ENCODE data around the gene M6PR. TPM values are rescaled to one million over a fixed set of nuclear protein-coding genes. Genes with fewer than 3 reads are reported as not detected.
A peak's percentile ranks its signal among the peaks of the same experiment; 100 is the strongest.

The M6PR gene
- total RNA-seq, result 100 to 1,000 TPM; 210 to 211 TPM

DNA sequence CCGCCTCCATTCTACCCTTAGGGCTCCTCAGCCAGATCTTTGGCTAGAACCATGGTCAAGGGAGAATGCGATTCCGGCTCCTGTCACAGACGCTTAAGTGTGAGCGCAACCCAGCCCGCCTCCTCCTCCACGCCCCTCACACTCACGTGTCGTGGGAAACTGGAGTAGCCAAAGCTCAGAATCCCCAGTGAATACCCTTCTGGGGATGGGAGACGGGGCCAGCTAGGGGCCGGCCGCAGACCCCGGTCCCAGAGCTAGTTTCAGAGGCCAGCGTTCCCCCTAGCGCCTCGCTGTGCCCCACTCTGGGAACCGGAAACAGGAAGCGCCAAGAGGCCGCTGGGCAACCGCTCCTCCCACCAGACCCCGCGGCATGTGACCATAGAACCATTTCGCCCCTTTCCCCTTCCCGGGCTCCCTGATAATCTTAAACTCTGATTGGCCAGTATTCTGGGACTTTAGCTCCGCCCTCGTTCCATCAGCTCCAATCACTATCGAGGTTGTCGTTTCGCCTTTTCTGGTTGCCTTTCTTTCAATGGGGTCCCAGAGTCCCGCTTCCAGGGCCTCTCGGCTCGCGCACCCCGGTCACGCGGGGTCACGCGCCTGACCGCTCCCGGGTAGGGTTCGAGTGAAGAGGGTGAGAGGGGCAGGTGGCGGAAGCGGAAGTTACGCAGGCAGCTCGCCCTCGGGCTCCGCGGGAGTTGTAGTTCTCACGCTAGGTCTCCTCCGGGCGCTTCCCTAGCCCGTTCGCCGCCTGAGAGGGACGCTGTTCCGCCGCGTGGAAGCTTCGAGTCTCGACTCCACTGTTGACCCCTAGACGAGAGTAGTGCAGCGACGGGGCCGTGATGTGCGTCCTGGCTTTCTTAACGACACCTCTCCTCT, at the start of gene M6PR:
Gene M6PR, minus strand, starts transcription at position 304 of the 879 bp plus-strand sequence. CDS start 3,241 bp downstream, outside the sequence.
- POLR2A ChIA-PET, result interaction anchor here (0.7 to 4.7 kb wide), 18 partner anchors 11 to 305 kb away, joined by 3 to 70 read pairs (median 8); partner anchors contain the start of genes KLRG1 and PHC1
- Mint-ChIP-seq H3K9me3 (peaks cover 11% of the 10 kb centered on the region), H3K27ac (peak within 1 kb of the TSS; percentile 87), H3K27me3 (no peaks in the 10 kb centered on the region), H3K4me1 (peaks cover 65% of the 10 kb centered on the region), H3K4me3 (peak within 1 kb of the TSS; percentile 99), H3K36me3 (ENCODE audit: low read depth) (peaks cover 57% of the 10 kb centered on the region)
- peak; percentile 94 for DNase-seq
- CTCF ChIA-PET, result interaction anchor here (0.5 to 8.1 kb wide), 28 partner anchors 13 to 415 kb away, joined by 3 to 162 read pairs (median 4); partner anchors contain the start of gene PHC1

DNA sequence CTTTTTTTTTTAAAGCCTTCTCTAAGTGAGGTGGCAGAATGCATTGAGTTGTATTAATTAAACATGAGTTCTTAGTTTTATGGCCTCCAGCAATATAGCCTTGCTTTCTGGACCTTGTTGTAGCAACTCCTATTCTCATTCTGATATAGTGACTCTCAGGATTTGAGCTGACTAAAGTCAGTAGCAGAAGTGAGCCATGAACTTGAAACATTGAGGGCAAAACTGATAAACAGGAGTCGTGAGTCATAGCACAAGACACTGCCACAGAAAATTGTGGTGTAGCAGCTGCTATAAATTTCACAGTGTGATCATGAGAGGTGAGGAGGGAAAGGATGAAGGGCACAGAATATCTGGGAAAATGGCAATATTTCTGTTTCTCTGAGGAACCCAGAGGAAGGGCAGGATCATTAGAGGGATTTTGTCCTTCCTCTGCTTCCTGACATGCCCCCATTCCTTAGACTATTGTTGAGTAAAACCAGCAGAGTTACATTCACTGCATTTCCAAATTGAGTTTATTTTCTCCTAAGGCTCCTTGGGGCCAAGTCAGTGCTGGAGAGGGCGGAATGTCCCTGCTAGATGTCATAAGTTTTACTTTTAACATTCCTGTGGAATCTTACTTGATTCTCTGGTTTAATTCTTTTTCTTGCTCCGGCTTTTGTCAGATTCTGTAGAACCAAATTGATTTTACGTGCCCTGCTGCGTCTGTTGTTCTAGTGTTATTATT, 47.4 kb upstream of the M6PR start:
- Mint-ChIP-seq H3K4me3 (no peak overlapping the region), H3K9me3 (no peaks in the 10 kb centered on the region), H3K4me1 (peaks cover 51% of the 10 kb centered on the region), H3K27me3 (peaks cover 2% of the 10 kb centered on the region), H3K27ac (peak overlapping the region; percentile 4), H3K36me3 (ENCODE audit: low read depth) (peaks cover 15% of the 10 kb centered on the region)
- ChIA-PET POLR2A (interaction anchor here (1.1 to 3.9 kb wide), 4 partner anchors 9 to 46 kb away, joined by 5 to 14 read pairs (median 10); partner anchors contain the start of gene M6PR), CTCF (interaction anchor here (1.1 to 1.9 kb wide), 4 partner anchors 25 to 47 kb away, joined by 3 to 5 read pairs (median 4); partner anchors contain the start of gene M6PR)
- DNase-seq, result peak; percentile 36

DNA sequence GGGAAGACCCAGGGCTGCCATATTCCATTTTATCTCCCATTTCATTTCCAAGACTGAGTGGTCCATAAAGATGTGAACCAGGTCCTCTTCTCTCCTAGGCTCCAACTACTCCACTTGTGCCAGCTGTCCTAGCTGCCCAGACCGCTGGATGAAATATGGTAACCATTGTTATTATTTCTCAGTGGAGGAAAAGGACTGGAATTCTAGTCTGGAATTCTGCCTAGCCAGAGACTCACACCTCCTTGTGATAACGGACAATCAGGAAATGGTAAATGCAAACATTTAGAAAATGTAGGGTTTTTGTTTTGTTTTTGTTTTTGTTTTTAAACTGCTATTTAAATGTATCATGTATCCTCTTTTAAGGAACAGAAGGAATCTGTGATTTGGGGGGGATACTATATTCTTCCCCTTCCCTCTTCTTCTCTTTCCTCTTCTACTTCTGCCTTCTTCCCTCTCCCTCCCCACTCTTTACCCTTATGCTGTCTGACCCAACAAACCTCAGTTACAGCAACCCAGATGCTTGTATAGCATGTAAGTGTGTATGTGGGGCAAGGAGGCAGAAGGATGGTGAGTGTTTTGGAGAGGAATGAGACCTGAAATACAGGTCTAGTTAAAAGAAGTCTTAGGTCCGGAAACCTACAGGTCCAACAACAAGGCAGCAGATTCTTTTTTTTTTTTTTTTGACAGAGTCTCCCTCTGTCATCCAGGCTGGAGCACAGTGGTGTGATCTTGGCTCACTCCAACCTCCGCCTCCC, 45.8 kb upstream of the M6PR start:
- Mint-ChIP-seq H3K27me3 (peaks cover 2% of the 10 kb centered on the region), H3K9me3 (no peaks in the 10 kb centered on the region), H3K36me3 (ENCODE audit: low read depth) (peaks cover 12% of the 10 kb centered on the region), H3K27ac (no peak overlapping the region), H3K4me3 (no peak overlapping the region), H3K4me1 (peaks cover 49% of the 10 kb centered on the region)
- CTCF ChIA-PET, result interaction anchor here (1.1 to 1.9 kb wide), 2 partner anchors 44 to 46 kb away, joined by 4 to 5 read pairs; partner anchors contain the start of gene M6PR
- POLR2A ChIA-PET, result interaction anchor here (2.1 kb wide), 1 partner anchor 45 kb away, joined by 13 read pairs; the partner anchor contains the start of gene M6PR
- DNase-seq, result no peak

DNA sequence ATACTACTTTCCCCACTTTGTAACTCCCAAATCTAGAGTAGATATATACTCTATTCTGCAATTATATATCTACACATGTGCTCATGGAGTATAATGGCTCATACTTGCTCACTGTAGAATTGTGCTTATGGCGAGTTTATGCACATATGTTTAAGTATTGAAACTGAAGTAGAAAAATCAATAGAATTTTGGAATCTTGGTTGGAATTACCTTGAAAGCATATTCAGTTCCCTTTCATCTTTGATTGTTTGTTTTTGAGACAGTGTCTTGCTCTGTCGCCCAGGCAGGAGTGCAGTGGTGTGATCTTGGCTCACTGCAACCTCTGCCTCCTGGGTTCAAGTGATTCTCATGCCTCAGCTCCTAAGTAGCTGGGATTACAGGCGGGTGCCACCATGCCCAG, 44.4 kb upstream of the M6PR start:
- Mint-ChIP-seq H3K36me3 (ENCODE audit: low read depth) (peaks cover 4% of the 10 kb centered on the region), H3K27me3 (peaks cover 2% of the 10 kb centered on the region), H3K4me1 (peaks cover 53% of the 10 kb centered on the region), H3K9me3 (no peaks in the 10 kb centered on the region), H3K4me3 (peak overlapping the region; percentile 22), H3K27ac (no peak overlapping the region)
- ChIA-PET CTCF (interaction anchor here (1.2 kb wide), 1 partner anchor 42 kb away, joined by 6 read pairs; no protein-coding TSS in a partner anchor), POLR2A (interaction anchor here (0.9 to 1.9 kb wide), 2 partner anchors 16 to 31 kb away, joined by 4 read pairs; no protein-coding TSS in a partner anchor)
- DNase-seq, result no peak

DNA sequence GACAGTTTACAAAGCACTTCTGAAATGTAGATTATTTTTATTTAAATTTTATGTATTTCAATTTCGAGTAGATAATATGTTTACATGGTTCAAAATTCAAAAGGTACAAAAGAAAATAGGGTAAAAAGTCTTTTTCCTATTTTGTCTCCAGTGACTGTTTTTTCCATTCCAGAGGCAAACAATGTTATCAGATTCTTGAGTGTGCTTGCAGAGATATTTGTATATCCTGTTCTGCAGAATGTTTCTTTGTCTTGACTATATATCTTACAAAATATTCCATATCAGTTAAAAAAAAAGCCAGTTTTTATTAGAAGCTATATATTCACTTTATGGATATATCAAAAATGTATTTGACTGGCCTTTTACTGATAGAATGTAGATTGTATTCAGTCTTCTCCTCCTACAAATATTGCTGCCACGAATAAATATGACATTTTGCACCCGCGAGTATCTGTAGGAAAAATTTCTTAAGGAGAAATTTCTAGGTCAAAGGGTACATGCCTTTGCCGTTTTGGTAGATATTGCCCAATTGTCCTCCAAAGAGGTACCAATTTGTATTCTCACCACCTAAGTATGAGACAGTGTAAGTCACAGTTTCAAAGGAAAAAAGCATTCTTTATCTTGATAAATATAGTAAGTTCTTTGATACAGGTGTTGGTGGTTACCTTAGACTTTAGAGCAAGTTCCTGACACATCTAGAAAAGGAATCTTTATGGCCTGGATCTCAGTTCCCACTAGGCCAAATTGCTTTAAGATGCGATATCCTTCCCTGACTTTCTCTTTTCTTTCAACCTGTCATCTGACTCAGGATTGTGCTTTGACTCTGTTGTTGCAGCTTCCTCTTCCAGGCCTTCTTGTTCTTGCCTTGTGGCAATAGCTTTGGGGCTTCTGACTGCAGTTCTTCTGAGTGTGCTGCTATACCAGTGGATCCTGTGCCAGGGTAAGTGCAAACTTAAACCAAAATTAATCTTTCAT, 42.2 kb upstream of the M6PR start:
- no peak for DNase-seq
- H3K4me1 Mint-ChIP-seq, result peaks cover 65% of the 10 kb centered on the region
- H3K4me3 Mint-ChIP-seq, result peak overlapping the region; percentile 54
- no peaks in the 10 kb centered on the region for H3K9me3 Mint-ChIP-seq
- H3K27me3 Mint-ChIP-seq, result peaks cover 2% of the 10 kb centered on the region
- POLR2A ChIA-PET, result interaction anchor here (1.1 to 2.3 kb wide), 3 partner anchors 11 to 41 kb away, joined by 3 to 10 read pairs (median 7); partner anchors contain the start of gene M6PR
- CTCF ChIA-PET, result interaction anchor here (0.8 to 2.3 kb wide), 3 partner anchors 10 to 998 kb away, joined by 3 to 7 read pairs (median 3); no protein-coding TSS in a partner anchor
- H3K27ac Mint-ChIP-seq, result peak overlapping the region; percentile 61
- H3K36me3 Mint-ChIP-seq (ENCODE audit: low read depth), result peaks cover 6% of the 10 kb centered on the region

DNA sequence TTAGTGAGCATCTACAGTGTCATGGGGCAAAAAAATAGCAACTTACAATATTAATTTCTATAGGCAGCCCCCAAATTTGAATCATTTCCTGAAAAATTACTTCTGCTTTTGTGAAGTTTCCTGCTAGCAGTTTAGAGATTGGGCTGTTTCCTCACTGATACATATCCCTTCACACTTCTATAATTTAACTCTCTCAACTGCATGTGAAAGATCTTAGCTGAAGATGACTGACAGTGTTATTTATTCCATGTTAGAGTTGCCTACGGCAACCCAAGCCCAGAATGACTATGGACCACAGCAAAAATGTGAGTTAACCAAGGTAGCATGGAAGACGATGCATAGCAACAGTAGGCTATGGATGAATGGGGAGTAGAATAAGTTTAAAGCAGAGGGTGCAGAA, 40.0 kb upstream of the M6PR start, which contains the start of gene KLRG1:
Gene KLRG1, plus strand, starts transcription at position 134 of the 400 bp plus-strand sequence. Its CDS starts 90 bp downstream, at position 224.
- ChIA-PET CTCF (no interaction called here), POLR2A (interaction anchor here (1.3 kb wide), 1 partner anchor 39 kb away, joined by 3 read pairs; no protein-coding TSS in a partner anchor)
- Mint-ChIP-seq H3K27ac (peak within 1 kb of the TSS; percentile 70), H3K36me3 (ENCODE audit: low read depth) (peaks cover 6% of the 10 kb centered on the region), H3K9me3 (no peaks in the 10 kb centered on the region), H3K4me3 (peak within 1 kb of the TSS; percentile 61), H3K27me3 (no peaks in the 10 kb centered on the region), H3K4me1 (peaks cover 56% of the 10 kb centered on the region)
- DNase-seq, result no peak

DNA sequence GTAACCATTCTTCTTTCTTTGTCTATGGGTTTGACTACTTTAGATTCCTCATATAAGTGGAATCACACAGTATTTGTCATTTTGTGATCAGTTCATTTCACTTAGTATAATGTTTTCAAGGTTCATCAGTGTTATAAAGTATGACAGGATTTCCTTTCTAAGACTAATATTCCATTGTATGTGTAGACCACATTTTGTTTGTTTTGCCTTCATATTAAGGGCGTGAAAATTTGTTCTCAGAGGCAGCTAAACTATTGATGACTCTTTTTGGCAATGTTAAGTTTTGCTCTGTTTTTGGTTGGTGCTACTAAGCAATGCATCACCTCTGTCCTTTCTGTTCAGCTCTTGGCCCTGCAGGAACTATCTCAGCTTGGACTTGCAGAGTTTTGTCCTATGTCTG, 38.2 kb upstream of the M6PR start:
- H3K4me3 Mint-ChIP-seq, result no peak overlapping the region
- peak overlapping the region; percentile 70 for H3K27ac Mint-ChIP-seq
- POLR2A ChIA-PET, result interaction anchor here (0.9 to 1.4 kb wide), 4 partner anchors 9 to 37 kb away, joined by 3 to 6 read pairs (median 4); no protein-coding TSS in a partner anchor
- peaks cover 6% of the 10 kb centered on the region for H3K36me3 Mint-ChIP-seq (ENCODE audit: low read depth)
- H3K27me3 Mint-ChIP-seq, result no peaks in the 10 kb centered on the region
- DNase-seq, result no peak
- CTCF ChIA-PET, result interaction anchor here (0.9 to 1.4 kb wide), 2 partner anchors 38 kb away, joined by 3 read pairs; partner anchors contain the start of gene M6PR
- peaks cover 47% of the 10 kb centered on the region for H3K4me1 Mint-ChIP-seq
- no peaks in the 10 kb centered on the region for H3K9me3 Mint-ChIP-seq

DNA sequence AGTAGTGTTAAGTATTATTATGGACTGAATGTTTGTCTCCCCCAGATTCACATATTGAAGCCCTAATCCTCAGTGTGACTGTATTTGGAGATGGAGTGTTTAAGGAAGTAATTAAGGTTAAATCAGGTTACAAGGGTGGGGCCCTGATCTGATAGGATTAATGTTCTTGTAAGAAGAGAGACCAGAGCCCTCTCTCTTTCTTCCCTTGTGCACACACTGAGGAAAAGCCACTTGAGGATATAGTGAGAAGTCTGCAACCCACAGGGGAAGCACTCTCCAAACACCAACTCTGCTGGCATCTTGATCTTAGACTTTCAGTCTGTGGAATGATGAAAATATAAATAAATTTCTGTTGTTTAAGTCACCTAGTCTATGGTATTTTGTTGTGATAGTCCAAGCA, 37.7 kb upstream of the M6PR start:
- Mint-ChIP-seq H3K27ac (peak overlapping the region; percentile 70), H3K9me3 (no peaks in the 10 kb centered on the region), H3K36me3 (ENCODE audit: low read depth) (peaks cover 6% of the 10 kb centered on the region), H3K27me3 (no peaks in the 10 kb centered on the region), H3K4me1 (peaks cover 44% of the 10 kb centered on the region), H3K4me3 (no peak overlapping the region)
- DNase-seq, result no peak
- POLR2A ChIA-PET, result interaction anchor here (0.9 to 1.4 kb wide), 3 partner anchors 10 to 37 kb away, joined by 3 to 6 read pairs (median 5); no protein-coding TSS in a partner anchor
- CTCF ChIA-PET, result interaction anchor here (1.4 kb wide), 1 partner anchor 38 kb away, joined by 3 read pairs; no protein-coding TSS in a partner anchor

DNA sequence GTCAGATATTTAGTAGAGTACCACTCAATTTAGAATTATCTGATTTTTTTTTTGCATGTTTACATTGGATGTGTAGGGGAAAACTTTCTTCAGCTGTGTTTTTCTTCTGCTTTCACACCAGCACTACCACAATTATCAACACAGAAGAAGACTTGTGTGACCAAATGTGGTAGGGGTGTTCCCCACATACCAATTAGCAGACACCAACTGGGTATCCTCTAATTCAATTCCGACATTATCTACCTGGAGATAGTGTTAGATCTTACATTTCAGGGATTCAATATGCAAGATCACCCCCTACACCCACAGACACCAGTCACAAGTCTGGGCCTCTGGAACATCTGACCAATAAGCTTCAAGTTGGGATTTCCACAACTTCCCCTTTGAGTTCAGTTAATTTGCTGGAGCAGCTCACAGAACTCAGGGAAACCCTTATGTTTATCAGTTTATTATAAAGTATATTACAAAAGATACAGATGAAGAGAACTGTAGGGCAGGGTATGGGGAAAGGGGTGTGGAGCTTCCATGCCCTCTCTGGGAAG, 35.8 kb upstream of the M6PR start:
- no peaks in the 10 kb centered on the region for H3K27me3 Mint-ChIP-seq
- no peak for DNase-seq
- peaks cover 38% of the 10 kb centered on the region for H3K4me1 Mint-ChIP-seq
- CTCF ChIA-PET, result interaction anchor here (0.5 to 1.2 kb wide), 2 partner anchors 34 to 43 kb away, joined by 3 to 4 read pairs; no protein-coding TSS in a partner anchor
- peaks cover 6% of the 10 kb centered on the region for H3K36me3 Mint-ChIP-seq (ENCODE audit: low read depth)
- H3K4me3 Mint-ChIP-seq, result no peak overlapping the region
- peaks cover 1% of the 10 kb centered on the region for H3K9me3 Mint-ChIP-seq
- POLR2A ChIA-PET, result no interaction called here
- H3K27ac Mint-ChIP-seq, result no peak overlapping the region

DNA sequence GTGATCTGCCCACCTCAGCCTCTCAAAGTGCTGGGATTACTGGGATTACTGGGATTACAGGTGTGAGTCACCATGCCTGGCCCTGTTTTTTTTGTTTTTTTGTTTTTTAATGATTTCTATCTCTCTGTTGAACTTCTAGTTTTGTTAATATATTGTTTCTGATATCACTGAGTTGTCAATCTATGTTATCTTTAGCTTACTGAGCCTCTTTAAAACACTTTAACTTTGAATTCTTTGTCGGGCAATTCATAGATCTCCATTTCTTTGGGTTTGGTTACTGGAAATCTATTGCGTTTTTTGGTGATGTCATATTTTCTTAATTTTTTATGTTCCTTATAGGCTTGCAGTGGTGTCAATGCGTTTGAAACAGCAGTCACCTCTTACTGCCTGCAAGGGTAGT, 30.7 kb upstream of the M6PR start:
- no peak overlapping the region for H3K4me3 Mint-ChIP-seq
- DNase-seq, result no peak
- CTCF ChIA-PET, result no interaction called here
- no peak overlapping the region for H3K27ac Mint-ChIP-seq
- H3K36me3 Mint-ChIP-seq (ENCODE audit: low read depth), result peaks cover 12% of the 10 kb centered on the region
- POLR2A ChIA-PET, result no interaction called here
- peaks cover 10% of the 10 kb centered on the region for H3K9me3 Mint-ChIP-seq
- H3K4me1 Mint-ChIP-seq, result peaks cover 2% of the 10 kb centered on the region
- H3K27me3 Mint-ChIP-seq, result no peaks in the 10 kb centered on the region

DNA sequence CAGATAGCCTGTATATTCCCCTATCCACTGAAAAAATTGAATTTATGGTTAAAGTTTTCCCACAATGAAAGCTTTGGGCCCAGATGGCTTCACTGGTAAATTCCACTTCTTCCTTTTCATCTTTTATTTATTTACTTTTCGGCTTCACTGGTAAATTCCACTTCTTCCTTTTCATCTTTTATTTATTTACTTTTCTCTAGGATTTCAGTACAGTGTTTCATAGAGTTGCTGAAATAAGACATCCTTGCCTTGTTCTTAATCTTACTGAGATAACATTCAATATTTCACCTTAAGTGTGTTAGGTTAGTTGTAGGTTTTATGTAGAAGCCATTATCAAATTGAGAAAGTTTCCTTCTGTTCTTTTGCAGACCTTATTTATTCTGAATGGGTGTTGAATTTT, 21.0 kb upstream of the M6PR start:
- Mint-ChIP-seq H3K27me3 (no peaks in the 10 kb centered on the region), H3K27ac (no peak overlapping the region), H3K9me3 (peaks cover 27% of the 10 kb centered on the region), H3K36me3 (ENCODE audit: low read depth) (peaks cover 24% of the 10 kb centered on the region), H3K4me3 (no peak overlapping the region), H3K4me1 (peaks cover 2% of the 10 kb centered on the region)
- no peak for DNase-seq
- CTCF ChIA-PET, result interaction anchor here (1.2 kb wide), 1 partner anchor 19 kb away, joined by 3 read pairs; no protein-coding TSS in a partner anchor
- POLR2A ChIA-PET, result no interaction called here

Measured in activated CD4-positive, alpha-beta memory T cell treated with anti-CD3 and anti-CD28 coated beads, Interleukin-2, amount 10 ng/mL, durations not matched to agents 7 days and 5 days (primary cell).